HG03064 (cell line): Measurements from ENCODE around the gene BTBD19.

Source experiments
- ATAC-seq: cut with Tn5 transposase; IDR thresholded peaks from one replicate; pipeline ENCODE4 v1.9.1; 2021; ENCODE audit warnings: low read depth; ENCODE audit not compliant: unreplicated experiment

Gene BTBD19

DNA sequence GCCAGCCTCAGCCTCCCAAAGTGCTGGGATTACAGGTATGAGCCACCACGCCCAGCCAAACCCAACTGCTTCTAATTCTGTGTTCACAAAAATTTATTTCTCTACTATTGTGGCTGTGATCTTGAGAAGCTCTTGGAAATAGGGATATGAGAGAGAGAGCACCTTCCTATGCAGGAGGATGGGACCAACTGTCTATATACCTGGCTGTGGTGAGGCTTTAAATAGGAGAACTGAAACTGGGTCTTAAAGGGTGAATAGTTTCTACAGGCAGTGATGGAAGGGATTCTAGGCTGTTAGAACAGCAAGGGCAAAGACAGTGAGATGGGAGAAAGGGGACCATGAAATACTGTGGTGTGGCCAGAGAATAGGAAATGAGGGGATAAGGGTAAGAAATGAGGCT is 43.0 kb downstream of the BTBD19 start:
- ATAC-seq, result no peak

GRCh38 chr1:44853201-44853600 is 44.9 kb downstream of the BTBD19 start:
- no peak for ATAC-seq

DNA sequence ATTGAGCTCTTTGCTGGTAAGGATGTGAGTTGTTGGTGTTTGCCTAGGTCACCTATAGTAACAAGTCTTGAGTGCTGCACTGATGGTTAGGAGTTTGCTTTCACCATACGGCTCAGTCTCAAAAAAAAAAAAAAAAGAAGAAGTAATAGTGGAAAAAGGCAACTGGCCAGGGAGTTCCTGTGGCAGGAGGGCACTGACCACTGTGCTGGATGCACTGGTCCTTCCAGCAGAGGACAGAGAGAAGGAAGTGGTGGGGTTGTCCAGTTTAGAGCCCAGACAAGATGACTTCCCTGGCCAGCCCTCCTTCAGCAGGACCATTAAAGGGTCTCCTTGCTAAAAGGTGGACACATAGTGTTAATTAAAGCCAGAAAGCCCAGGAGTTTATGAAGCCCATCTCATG is 46.6 kb downstream of the BTBD19 start:
- ATAC-seq, result no peak

DNA sequence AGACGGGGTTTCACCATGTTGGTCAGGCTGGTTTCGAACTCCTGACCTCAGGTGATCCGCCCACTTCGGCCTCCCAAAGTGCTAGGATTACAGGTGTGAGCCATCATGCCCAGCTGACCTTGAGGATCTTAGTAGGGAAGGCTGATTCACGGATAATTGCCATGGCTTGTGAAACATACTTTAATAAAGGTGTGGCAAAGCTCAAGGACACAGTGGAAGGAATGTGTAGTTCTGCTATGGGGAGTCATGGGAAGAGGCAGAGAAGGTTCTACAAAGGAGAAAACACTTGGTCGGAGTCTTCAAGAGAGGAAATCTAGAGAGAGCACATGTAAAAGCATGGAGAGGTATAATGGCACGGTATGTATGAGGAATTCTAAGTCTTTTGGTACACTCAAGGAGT is 47.4 kb downstream of the BTBD19 start:
- no peak for ATAC-seq

DNA sequence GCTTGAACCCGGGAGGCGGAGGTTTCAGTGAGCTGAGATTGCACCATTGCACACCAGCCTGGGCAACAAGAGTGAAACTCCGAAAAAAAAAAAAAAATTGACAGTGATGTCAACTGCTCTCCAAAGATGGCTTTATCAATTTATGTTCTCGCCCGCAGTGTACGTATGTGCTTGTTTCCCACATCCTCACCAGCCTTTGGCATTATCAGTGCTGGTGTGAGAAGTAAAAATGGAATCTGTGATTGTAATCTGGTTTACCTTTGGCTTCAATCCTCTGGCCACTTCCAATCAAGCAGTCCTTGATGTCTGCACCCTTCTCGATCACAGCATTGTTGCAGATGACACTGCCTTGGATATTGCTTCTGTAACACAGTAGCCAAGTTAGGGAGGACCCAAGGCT is 49.1 kb downstream of the BTBD19 start:
- no peak for ATAC-seq

- ATAC-seq, result no peak
Observed at GRCh38 chr1:44860331-44860730, 52.0 kb downstream of the BTBD19 start.

DNA sequence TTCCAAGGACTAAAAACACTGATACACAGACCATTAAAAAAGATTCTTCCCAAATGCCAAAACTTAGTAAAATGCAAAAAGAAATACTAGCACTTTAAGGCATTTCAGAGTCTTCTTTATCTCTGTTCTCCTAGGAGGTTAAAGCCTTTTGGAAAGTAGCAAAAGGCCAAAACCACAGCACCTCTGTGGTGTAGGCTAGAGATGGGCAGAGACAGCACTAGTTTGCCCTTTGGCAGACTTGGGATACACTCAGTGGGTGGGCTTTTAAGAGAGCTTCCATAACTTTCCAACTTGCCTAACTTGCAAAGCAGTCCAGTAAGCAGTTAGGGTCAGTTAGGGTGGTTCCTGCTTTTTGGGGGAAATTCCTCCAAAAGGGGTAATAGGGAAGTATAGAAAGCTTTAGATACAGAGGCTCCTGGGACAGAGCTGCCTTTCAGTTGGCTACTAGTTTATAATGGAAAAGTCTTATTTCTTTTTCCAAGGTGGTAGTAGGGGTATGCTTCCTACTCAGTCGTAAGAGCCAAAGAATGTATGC is 52.6 kb downstream of the BTBD19 start:
- no peak for ATAC-seq

DNA sequence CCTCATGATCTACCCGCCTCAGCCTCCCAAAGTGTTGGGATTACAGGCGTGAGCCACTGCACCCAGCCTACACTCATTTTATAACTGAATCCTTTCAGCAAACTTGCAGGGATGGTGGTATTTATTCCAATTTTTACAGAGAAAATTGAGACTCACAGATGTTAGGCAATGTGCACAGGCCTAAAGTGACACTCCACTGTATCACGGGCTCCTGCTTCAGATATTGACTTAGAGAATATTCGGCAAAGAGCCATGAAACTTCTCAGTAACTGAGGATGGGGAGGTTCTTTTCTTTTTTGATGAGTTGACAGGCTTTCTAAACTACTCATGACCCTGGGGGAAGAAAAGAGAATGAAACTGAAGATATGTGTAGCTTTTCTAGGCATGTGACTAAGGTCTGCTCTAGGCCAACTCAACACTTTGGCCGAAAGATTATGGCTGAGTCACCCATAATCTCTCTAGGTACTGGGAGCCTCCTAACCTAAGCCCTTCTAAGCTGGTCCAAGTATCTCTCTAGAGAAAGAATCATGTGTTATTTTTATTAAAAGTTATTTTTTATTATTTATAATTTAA is 54.6 kb downstream of the BTBD19 start:
- ATAC-seq, result no peak
